GM21390 (cell line): ENCODE results near the gene CDC123.
"Not testable (repeated sequence)": the region's sequence is repeated elsewhere in the genome, so short reads cannot be mapped to it uniquely, and the experiment has no call there.

ENCODE experiments used
- ATAC-seq: cut with Tn5 transposase; IDR thresholded peaks from one replicate; pipeline ENCODE4 v1.9.1; 2021; ENCODE audit not compliant: unreplicated experiment

The CDC123 gene

DNA sequence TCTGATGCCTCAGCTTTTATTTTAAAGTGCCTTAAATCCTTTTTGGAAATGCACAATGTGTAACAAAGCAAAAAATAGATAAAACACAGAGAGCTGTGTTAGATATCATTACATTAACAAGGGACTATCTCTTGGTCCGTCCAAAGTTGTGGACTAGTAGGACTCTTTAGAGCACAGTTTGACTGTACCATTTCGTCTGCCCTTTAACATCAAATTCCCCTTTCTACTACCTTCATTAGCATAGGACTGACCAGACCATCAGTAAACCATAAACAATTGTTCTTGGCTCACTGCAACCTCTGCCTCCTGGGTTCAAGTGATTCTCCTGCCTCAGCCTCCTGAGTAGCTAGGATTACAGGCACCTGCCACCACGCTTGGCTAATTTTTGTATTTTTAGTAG, 101.8 kb downstream of the CDC123 start:
- ATAC-seq: not testable (repeated sequence)

GRCh38 chr10:12299222-12299965, 103.4 kb downstream of the CDC123 start:
- no peak for ATAC-seq
